ENCODE results near the gene CAPN9. TPM values are rescaled to one million over a fixed set of nuclear protein-coding genes. Genes with fewer than 3 reads are reported as not detected.
"Not testable (repeated sequence)": the region's sequence is repeated elsewhere in the genome, so short reads cannot be mapped to it uniquely, and the experiment has no call there.

The CAPN9 gene
- total RNA-seq, 1 donor from 2014 or later = 8.7 TPM

DNA sequence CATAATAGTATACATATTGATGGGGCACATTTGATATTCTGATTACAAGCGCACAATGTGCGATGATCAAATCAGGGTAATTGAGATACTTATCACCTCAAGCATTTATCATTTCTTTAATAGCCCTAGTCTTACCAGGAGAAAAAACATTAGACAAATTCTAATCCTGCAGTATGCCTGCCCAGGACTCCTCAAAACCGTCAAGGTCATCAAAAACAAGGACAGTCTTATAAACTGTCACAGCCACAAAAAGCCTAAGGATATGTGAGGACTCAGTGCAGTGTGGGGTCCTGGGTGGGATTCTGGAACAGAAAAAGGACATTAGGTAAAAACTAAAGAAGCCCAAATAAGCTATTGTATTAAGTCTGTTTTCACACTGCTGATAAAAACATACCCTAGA lies 19.1 kb downstream of the CAPN9 start:
- DNase-seq (ENCODE audit: low spot score, unreplicated experiment) = no peak
- H3K27me3 Mint-ChIP-seq = no peaks in the 10 kb centered on the region
- no peak for TF ChIP-seq CTCF (IDR thresholded peaks at IDR 0.05; ENCODE audit: unreplicated experiment)
- H3K4me1 Mint-ChIP-seq (ENCODE audit: low read depth) = peaks cover 6% of the 10 kb centered on the region
- peaks cover 2% of the 10 kb centered on the region for H3K36me3 Mint-ChIP-seq (ENCODE audit: insufficient read depth)
- H3K9me3 Mint-ChIP-seq (ENCODE audit: low read depth) = peaks cover 4% of the 10 kb centered on the region
- no peak overlapping the region for H3K27ac Mint-ChIP-seq
- no peak overlapping the region for H3K4me3 Mint-ChIP-seq (ENCODE audit: low read depth)

GRCh38 chr1:230767859-230768612 lies 20.8 kb downstream of the CAPN9 start:
- not testable (repeated sequence) for H3K27ac Mint-ChIP-seq; DNase-seq (ENCODE audit: low spot score, unreplicated experiment); H3K4me1 Mint-ChIP-seq (ENCODE audit: low read depth); H3K4me3 Mint-ChIP-seq (ENCODE audit: low read depth); H3K9me3 Mint-ChIP-seq (ENCODE audit: low read depth); H3K27me3 Mint-ChIP-seq; H3K36me3 Mint-ChIP-seq (ENCODE audit: insufficient read depth)

DNA sequence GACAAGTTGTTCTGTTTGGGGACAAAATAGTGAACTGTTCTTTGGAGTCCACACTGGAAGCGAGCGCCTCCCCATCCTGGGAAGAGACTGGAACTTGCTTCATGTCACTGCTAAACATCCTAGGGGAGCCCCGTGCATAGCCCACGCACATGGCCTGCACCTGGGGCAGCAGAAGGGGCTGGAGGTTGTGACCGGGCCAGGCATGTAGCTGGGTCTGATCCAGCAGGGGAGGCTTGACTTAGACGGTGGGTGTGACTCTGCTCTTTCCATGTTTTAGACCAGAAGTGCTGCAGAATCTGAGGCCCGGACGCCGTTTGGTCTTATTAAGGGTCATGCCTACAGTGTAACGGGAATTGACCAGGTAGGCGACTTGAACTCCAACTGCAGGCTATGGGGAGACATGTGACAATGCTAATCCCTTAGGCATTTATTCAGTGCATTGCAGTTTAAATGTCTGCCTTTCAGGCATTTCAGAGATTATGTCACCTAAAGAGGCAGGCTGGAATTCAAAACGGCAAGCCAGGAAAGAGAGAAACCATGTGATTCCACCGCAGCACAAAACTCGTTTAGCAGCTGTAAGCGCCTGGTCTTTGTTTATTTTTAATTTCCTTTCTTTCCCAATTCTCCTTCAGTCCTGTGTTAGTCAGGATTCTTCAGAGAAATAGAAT lies 21.8 kb downstream of the CAPN9 start:
- Mint-ChIP-seq H3K36me3 (ENCODE audit: insufficient read depth) (no peaks in the 10 kb centered on the region), H3K27ac (no peak overlapping the region), H3K9me3 (ENCODE audit: low read depth) (peaks cover 4% of the 10 kb centered on the region), H3K4me1 (ENCODE audit: low read depth) (peaks cover 6% of the 10 kb centered on the region), H3K4me3 (ENCODE audit: low read depth) (no peak overlapping the region), H3K27me3 (no peaks in the 10 kb centered on the region)
- DNase-seq (ENCODE audit: low spot score, unreplicated experiment) = no peak
- no peak for TF ChIP-seq CTCF (IDR thresholded peaks at IDR 0.05; ENCODE audit: unreplicated experiment)

- Mint-ChIP-seq H3K36me3 (ENCODE audit: insufficient read depth) (no peaks in the 10 kb centered on the region), H3K27me3 (no peaks in the 10 kb centered on the region), H3K4me1 (ENCODE audit: low read depth) (peaks cover 6% of the 10 kb centered on the region), H3K4me3 (ENCODE audit: low read depth) (no peak overlapping the region), H3K27ac (no peak overlapping the region), H3K9me3 (ENCODE audit: low read depth) (peaks cover 4% of the 10 kb centered on the region)
- no peak for TF ChIP-seq CTCF (IDR thresholded peaks at IDR 0.05; ENCODE audit: unreplicated experiment)
- DNase-seq (ENCODE audit: low spot score, unreplicated experiment) = no peak
Observed at GRCh38 chr1:230770317-230770716, 23.1 kb downstream of the CAPN9 start.

DNA sequence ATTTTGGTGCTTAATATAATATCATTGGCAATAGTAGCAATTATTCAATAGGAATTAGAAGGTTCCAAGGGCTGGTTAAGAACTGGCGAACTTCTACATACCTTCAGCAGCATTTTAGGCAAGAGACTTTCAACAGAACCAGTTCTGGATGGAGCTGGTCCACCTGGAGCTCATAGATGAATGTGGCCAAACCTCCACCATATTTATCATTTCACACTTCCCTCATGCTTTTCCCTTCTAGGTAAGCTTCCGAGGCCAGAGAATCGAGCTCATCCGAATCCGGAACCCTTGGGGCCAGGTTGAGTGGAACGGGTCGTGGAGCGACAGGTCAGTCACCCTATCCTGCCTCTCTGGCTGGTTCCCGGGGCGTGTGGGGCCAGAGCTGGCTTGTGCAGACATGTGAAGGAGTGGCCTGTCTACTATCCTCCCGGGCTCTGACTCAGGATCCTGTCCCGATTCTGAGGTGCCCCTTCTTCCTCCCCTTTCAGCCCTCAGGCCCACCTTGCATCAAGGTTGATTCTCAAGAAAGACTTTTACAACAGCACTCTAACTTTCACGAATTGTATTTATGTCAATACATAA lies 24.7 kb downstream of the CAPN9 start:
- H3K27me3 Mint-ChIP-seq = no peaks in the 10 kb centered on the region
- no peaks in the 10 kb centered on the region for H3K36me3 Mint-ChIP-seq (ENCODE audit: insufficient read depth)
- H3K9me3 Mint-ChIP-seq (ENCODE audit: low read depth) = no peaks in the 10 kb centered on the region
- no peak for DNase-seq (ENCODE audit: low spot score, unreplicated experiment)
- no peak overlapping the region for H3K4me3 Mint-ChIP-seq (ENCODE audit: low read depth)
- TF ChIP-seq CTCF (IDR thresholded peaks at IDR 0.05; ENCODE audit: unreplicated experiment) = no peak
- peaks cover 6% of the 10 kb centered on the region for H3K4me1 Mint-ChIP-seq (ENCODE audit: low read depth)
- H3K27ac Mint-ChIP-seq = no peak overlapping the region
